Measurements from ENCODE around the gene MMP15.
"Not testable (repeated sequence)": the region's sequence is repeated elsewhere in the genome, so short reads cannot be mapped to it uniquely, and the experiment has no call there.

Gene MMP15

DNA sequence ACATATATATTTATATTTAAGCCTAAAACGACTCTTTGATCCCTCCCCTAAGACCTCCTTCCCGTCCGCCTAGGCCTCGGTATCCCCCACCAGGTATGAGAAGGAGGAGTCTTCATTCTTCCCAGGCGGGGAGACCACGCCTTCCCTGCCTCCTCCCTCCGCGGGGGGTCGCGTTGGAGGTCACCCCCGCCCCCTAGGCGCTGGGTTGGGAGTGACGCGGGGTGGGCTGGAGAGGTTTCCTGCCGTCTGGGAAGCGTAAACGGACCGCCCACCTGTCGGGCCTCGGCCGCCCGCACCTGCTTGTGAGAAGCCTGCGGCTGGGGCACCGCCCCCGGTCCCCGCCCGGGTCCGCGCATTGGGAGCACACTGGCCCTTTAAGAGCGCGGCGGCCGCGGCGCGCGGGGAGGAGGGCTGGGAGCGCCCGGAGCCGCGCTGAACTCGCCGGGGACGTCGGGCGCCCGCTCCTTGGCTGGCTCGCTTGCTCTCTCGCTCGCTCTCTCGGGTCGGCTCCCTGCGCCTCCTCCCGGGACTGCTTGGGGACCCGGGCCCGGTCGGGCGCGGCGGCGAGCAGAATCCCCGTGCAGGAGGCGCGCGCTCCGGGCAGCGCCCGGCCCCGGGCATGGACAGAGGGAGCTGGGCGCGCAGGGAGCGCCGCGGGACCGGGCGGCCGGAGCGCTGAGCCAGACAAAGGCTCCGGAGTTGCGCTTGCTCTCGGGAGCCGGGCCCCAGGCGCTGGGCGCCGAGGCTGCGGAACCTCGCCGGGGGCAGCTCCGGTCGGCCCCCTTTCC is at the start of gene MMP15:
TSS of gene MMP15 (plus strand) at position 404 of the 788 bp plus-strand sequence. CDS start 597 bp downstream, outside the sequence.
- DNase-seq, result peak; percentile 93

DNA sequence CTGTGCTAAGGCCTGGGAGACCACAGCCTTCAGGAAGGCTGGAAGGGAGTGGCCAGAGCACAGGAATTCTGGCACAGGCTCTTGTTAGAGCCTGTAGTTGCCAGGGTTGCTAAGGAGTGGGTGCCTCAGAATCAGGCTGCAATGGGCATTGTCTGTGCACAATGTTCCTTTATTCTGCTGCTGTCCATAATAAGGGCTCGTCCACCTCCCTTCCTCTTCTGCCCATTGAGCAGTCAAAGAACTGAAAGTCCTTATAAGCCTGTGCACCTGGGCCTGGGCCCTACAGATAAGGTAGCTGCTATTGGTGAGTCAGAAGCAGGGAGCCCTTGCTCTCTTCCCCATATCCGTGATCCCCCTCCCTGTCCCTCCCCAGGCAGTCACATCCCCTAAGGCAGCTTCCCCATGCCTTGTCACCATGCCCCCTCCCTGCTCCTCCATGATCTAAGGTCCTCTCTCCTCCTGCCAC is 49.2 kb upstream of the MMP15 start:
- DNase-seq, result no peak

DNA sequence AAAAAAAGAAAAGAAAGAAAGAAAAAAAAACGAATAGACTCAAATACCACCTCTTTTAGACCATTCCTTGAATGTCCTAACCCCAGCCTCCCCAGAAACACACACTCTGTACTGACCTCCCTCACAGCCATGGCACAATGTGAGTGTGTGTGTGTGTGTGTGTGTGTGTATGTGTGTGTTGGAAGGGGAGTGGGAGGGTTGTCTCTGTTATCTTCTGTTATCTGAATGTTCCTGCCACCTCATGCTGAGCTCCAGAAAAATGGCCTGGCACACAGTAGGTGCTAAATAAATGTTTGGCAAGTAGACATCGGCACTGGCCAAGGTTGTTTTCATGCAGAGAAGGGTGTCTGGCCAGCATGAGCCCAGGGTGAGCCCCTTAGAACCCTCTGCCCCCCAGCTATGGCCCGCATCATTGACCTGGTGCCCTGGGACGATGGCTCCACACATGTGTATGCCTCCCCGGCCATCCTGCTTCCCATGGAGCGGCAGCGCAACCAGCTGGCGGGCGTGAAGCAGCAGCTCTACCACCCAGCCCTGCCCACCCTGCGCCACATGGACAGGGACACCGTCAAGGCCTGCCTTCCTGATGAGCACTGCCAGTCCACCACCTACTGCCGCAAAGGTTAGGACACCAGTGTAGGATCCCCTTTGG is 48.0 kb upstream of the MMP15 start:
- no peak for DNase-seq

- DNase-seq, result not testable (repeated sequence)
These were observed 47.5 kb upstream of the MMP15 start for GRCh38 chr16:57978070-57978465.

GRCh38 chr16:57979006-57979585 is 46.5 kb upstream of the MMP15 start:
- DNase-seq, result no peak

- DNase-seq, result no peak
These were observed 43.9 kb upstream of the MMP15 start for GRCh38 chr16:57981636-57982035.

DNA sequence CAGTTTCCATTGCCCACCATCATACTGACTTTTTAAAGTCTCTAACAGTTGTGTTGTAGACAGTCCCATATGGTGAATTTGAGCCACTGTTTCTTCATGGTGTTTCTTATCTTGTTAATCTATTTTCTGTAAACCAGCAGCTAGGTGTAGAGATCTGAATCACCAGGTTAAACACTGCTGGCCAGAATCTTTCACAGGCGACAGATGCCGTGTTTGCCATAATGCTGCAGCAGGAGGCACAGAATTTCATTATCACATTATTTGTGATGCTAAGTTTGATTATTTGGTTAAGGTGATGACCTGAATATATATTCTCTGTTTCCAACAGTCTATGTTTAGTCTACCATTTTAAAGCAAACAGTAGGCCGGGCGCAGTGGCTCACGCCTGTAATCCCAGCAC is 43.2 kb upstream of the MMP15 start:
- no peak for DNase-seq

GRCh38 chr16:57984443-57985203 is 40.9 kb upstream of the MMP15 start:
- no peak for DNase-seq

GRCh38 chr16:57985204-57986181 is 40.1 kb upstream of the MMP15 start:
- no peak for DNase-seq

- no peak for DNase-seq
These were observed 39.4 kb upstream of the MMP15 start for GRCh38 chr16:57986196-57986595.

DNA sequence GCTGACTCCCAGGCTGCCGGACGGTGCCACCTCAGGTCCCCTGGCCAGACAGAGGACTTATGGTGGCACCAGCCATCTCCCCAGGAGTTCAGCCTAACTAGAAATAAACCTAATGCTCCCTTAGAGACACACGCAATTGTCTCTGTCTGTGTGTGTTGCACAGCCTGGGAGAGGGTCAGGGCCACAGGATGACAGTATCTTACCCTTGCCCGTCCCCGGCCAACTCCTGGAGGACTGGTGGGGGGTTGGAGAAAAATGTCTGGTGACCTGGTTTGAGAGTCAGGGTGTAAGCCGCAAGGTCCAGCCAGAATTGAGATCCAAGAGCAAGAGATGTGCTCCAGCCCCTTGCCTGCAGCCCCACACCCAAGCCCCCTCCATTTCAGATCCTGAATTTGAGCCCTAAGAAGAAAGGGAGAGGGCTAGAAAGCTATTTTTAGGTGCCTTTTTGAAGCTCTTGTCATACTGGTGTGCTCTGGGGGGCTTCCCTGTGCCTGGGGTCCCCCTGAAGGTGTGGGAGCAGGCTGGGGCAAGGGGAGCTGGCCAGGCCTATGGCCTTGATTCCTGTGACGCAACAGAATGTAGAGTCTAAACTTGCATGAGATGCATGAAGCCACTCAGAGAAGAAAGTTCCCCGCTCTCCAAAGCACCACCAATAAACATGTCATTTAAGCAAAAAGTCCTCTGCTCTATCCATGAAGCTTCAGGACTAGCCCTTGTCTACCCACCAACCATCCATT is 37.9 kb upstream of the MMP15 start:
- no peak for DNase-seq

GRCh38 chr16:57988929-57989328 is 36.6 kb upstream of the MMP15 start:
- no peak for DNase-seq

- no peak for DNase-seq
These were observed 33.9 kb upstream of the MMP15 start for GRCh38 chr16:57991551-57992059.

GRCh38 chr16:57992084-57992483 is 33.5 kb upstream of the MMP15 start:
- DNase-seq, result no peak

GRCh38 chr16:57993438-57993837 is 32.1 kb upstream of the MMP15 start:
- no peak for DNase-seq

DNA sequence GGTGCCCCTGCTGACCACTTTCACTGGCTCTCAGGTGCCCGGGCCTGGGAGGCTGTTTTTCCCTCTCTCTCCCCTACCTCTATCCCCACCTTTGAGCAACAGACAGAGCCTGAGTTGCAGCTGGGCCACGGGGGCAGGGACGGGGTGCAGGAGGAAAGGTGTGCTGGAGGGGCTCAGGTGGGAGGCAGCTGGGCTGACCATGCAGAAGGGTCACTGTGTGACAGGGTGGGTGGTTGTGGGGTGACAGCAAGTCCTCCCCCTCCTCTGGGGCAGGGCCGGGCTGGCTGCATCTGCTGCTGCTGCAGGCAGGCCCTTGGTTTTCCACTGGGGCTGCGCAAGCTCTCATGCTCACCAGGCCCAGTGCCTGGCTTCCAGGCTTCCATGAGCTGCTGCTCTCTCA is 31.7 kb upstream of the MMP15 start:
- DNase-seq, result no peak

- no peak for DNase-seq
These were observed 31.2 kb upstream of the MMP15 start for GRCh38 chr16:57994361-57994760.

GRCh38 chr16:57994778-57995177 is 30.8 kb upstream of the MMP15 start:
- no peak for DNase-seq

- DNase-seq, result no peak
These were observed 29.7 kb upstream of the MMP15 start for GRCh38 chr16:57995721-57996405.

- no peak for DNase-seq
These were observed 29.0 kb upstream of the MMP15 start for GRCh38 chr16:57996406-57997175.

All from NCI-H774 (cell line).